GM19193 (cell line): ENCODE data around the gene OR51I1.

Experiments used
- POLR2A ChIP-seq: IDR thresholded peaks from 4 replicates; pipeline ENCODE4 v1.6.1; 2011; ENCODE audit not compliant: insufficient read depth, insufficient read length; ENCODE audit errors: extremely low read depth

OR51I1 gene

DNA sequence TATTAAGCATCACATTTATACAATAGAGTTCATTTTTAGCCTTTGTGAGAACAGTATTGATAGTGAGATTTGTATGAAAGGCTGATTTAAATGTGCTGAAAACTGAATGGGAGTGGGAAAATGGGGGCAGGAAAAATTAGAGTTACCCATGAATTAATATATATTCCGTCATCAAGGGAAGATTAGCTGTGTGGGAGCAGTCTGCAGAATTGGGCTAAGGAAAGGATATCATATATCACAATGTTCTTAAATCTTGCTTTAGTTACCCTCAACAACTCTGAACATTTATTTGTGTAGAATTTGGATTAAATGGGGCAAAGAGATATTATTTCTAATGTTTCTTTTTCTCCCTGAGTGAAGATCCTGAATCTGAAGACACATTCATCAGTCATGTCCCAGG is 19.5 kb downstream of the OR51I1 start, which contains the start of gene OR51Q1:
Gene OR51Q1, plus strand, starts transcription at position 301 of the 400 bp plus-strand sequence. Its CDS starts 90 bp downstream, at position 391.
- no peak for TF ChIP-seq POLR2A

GRCh38 chr11:5420993-5421392 is 20.3 kb downstream of the OR51I1 start:
- no peak for TF ChIP-seq POLR2A

DNA sequence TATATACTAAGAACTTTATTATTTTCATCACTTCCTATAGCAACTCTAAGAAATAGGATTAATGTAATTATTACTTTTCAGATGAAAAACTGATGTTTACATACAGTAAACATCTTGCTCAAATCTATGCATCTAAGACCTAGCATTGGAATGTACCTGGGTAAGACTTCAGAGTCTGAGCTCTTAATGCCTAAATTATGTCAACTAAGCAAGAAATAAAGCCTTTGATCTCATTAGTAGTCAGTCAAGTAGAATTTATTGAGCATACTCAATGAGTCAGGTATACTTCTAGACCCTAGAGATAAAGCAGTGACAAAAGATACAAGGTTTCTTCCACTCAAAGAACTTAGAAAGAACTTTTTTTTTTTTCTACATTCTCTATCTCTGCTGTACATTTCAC is 36.1 kb downstream of the OR51I1 start:
- no peak for TF ChIP-seq POLR2A

DNA sequence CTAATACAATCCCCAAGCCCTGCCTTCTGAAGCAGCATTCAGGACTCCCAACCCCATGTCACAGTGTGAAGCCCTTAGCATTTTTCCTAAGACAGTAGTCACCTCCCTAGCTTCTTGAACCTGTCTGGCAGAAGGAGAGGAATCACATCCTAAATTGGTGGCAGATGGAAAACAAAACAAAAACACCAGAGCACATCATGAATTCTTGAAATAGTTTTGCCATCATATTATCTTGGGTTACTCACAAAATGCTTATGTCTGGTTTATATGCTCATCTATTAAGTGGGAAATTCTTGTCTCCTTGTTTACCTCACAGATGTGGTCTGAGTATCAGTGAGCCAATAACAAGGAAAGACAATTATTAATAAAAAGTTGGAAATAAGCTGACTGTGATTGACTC is 42.4 kb downstream of the OR51I1 start:
- TF ChIP-seq POLR2A, result no peak

DNA sequence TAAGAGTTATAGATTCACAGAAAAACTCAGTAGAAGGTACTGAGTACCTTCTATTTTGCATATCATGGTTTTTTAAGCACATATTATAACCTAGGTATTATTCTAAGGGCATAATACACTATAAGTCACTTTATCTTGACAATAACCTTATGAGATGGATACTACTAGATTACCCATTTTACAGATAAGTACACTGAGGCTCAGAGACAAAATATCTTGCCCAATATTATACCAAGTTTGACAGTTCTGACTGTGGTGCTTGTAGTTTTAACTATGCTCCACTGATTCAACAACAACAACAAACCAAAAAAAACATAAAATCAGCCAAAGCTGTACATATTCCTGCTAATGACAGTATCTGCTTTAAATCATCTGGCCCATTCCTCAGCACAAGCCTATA is 47.2 kb downstream of the OR51I1 start:
- no peak for TF ChIP-seq POLR2A
